ENCODE measurements around the gene HOXB8. TPM values are rescaled to one million over a fixed set of nuclear protein-coding genes. Genes with fewer than 3 reads are reported as not detected.
A peak's percentile ranks its signal among the peaks of the same experiment; 100 is the strongest.

The HOXB8 gene
- total RNA-seq, 1 experiment from 2014 or later: 0.70 TPM

- no peaks in the 10 kb centered on the region for H3K36me3 ChIP-seq (ENCODE audit: low read depth)
- BruUV-seq (replicated peaks): no TSS peak
Measured at GRCh38 chr17:48613862-48614694, 1.0 kb downstream of the HOXB8 start.

GRCh38 chr17:48612854-48613691, 2.0 kb downstream of the HOXB8 start:
- H3K4me3 ChIP-seq: peak overlapping the region; percentile 80

More at GRCh38 chr17:48613862-48614694, 1.0 kb downstream of the HOXB8 start:
- Histone ChIP-seq H3K27me3 (ENCODE audit: insufficient read depth, low read depth) (no peaks in the 10 kb centered on the region), H2AFZ (no peak overlapping the region), H4K20me1 (ENCODE audit: insufficient read depth) (no peaks in the 10 kb centered on the region), H3K4me3 (peak overlapping the region; percentile 80; the same call in 1 of the 2 replicates), H3K79me2 (ENCODE audit: low read depth) (peaks cover 16% of the 10 kb centered on the region), H3K4me2 (peak overlapping the region; percentile 88), H3K4me1 (replicated peaks; ENCODE audit: insufficient read depth) (peaks cover 17% of the 10 kb centered on the region), H3K9me2 (ENCODE audit: insufficient read depth) (no peaks in the 10 kb centered on the region), H3K27ac (no peak overlapping the region), H3K9me3 (ENCODE audit: insufficient read depth, low read depth) (no peaks in the 10 kb centered on the region), H3F3A (ENCODE audit: insufficient read depth, low read depth) (no peaks in the 10 kb centered on the region)
- intact Hi-C loops (cut with micrococcal nuclease; ENCODE audit: unreplicated experiment): loop anchor here (1.0 to 10.0 kb wide), 2 partner anchors 27 to 669 kb away; partner anchors contain the start of gene PNPO
- TF ChIP-seq CTCF (conservative IDR thresholded peaks at IDR 0.05): no peak
- TF ChIP-seq EZH2 (IDR thresholded peaks at IDR 0.05; ENCODE audit: low read depth): no peak
- ChIA-PET CTCF (interaction anchor here (0.6 to 1.3 kb wide), 7 partner anchors 11 to 481 kb away, joined by 3 to 14 read pairs (median 6); no protein-coding TSS in a partner anchor), POLR2A (ENCODE audit: unreplicated experiment) (interaction anchor here (0.6 to 0.7 kb wide), 2 partner anchors 448 kb away, joined by 4 to 16 read pairs; no protein-coding TSS in a partner anchor)
- no peak for DNase-seq

More at GRCh38 chr17:48612854-48613691, 2.0 kb downstream of the HOXB8 start:
- ChIA-PET CTCF (interaction anchor here (0.6 to 1.2 kb wide), 7 partner anchors 9 to 583 kb away, joined by 3 to 12 read pairs (median 3); partner anchors contain the start of gene HOXB6), POLR2A (ENCODE audit: unreplicated experiment) (interaction anchor here (0.6 kb wide), 4 partner anchors 67 to 685 kb away, joined by 3 to 11 read pairs (median 6); no protein-coding TSS in a partner anchor)
- Histone ChIP-seq H3K79me2 (ENCODE audit: low read depth) (peaks cover 24% of the 10 kb centered on the region), H3K9me3 (ENCODE audit: insufficient read depth, low read depth) (no peaks in the 10 kb centered on the region), H3K9me2 (ENCODE audit: insufficient read depth) (no peaks in the 10 kb centered on the region), H3F3A (ENCODE audit: insufficient read depth, low read depth) (no peaks in the 10 kb centered on the region), H2AFZ (peak overlapping the region; percentile 92), H3K4me1 (replicated peaks; ENCODE audit: insufficient read depth) (peaks cover 20% of the 10 kb centered on the region), H4K20me1 (ENCODE audit: insufficient read depth) (no peaks in the 10 kb centered on the region), H3K36me3 (ENCODE audit: low read depth) (no peaks in the 10 kb centered on the region), H3K4me2 (peak overlapping the region; percentile 88), H3K27ac (peak overlapping the region; percentile 34; the same call in 1 of the 2 replicates), H3K27me3 (ENCODE audit: insufficient read depth, low read depth) (no peaks in the 10 kb centered on the region)
- intact Hi-C loops (cut with micrococcal nuclease; ENCODE audit: unreplicated experiment): loop anchor here (1.0 to 10.0 kb wide), 2 partner anchors 26 to 668 kb away; partner anchors contain the start of gene PNPO
- TF ChIP-seq CTCF (conservative IDR thresholded peaks at IDR 0.05) (peak; percentile 22; the same call in 1 of the 2 replicates), EZH2 (IDR thresholded peaks at IDR 0.05; ENCODE audit: low read depth) (no peak)
- peak in 1 of 2 experiments; percentile 38 for DNase-seq
- no TSS peak for BruUV-seq (replicated peaks)
